ENCODE results near the gene NTN4.
"Not testable (repeated sequence)": the region's sequence is repeated elsewhere in the genome, so short reads cannot be mapped to it uniquely, and the experiment has no call there.

NTN4 gene

GRCh38 chr12:95663525-95663924, 127.0 kb downstream of the NTN4 start:
- DNase-seq (ENCODE audit: low read depth in 1 of 2, low spot score in 1 of 2), result no peak

GRCh38 chr12:95661360-95661759, 129.2 kb downstream of the NTN4 start:
- DNase-seq (ENCODE audit: low read depth in 1 of 2, low spot score in 1 of 2), result no peak

- no peak for DNase-seq (ENCODE audit: low read depth in 1 of 2, low spot score in 1 of 2)
These were observed 132.2 kb downstream of the NTN4 start for GRCh38 chr12:95658386-95658785.

GRCh38 chr12:95654665-95655064, 135.9 kb downstream of the NTN4 start:
- not testable (repeated sequence) for DNase-seq (ENCODE audit: low read depth in 1 of 2, low spot score in 1 of 2)

- no peak for DNase-seq (ENCODE audit: low read depth in 1 of 2, low spot score in 1 of 2)
These were observed 136.6 kb downstream of the NTN4 start for GRCh38 chr12:95653771-95654546.

GRCh38 chr12:95651681-95652080, 138.9 kb downstream of the NTN4 start:
- DNase-seq (ENCODE audit: low read depth in 1 of 2, low spot score in 1 of 2), result no peak

- no peak for DNase-seq (ENCODE audit: low read depth in 1 of 2, low spot score in 1 of 2)
These were observed 141.4 kb downstream of the NTN4 start for GRCh38 chr12:95648990-95649791.

- no peak for DNase-seq (ENCODE audit: low read depth in 1 of 2, low spot score in 1 of 2)
These were observed 143.8 kb downstream of the NTN4 start for GRCh38 chr12:95646781-95647190.

GRCh38 chr12:95643256-95643655, 147.3 kb downstream of the NTN4 start:
- no peak for DNase-seq (ENCODE audit: low read depth in 1 of 2, low spot score in 1 of 2)

GRCh38 chr12:95642583-95642982, 148.0 kb downstream of the NTN4 start:
- DNase-seq (ENCODE audit: low read depth in 1 of 2, low spot score in 1 of 2), result no peak

GRCh38 chr12:95641299-95641952, 149.1 kb downstream of the NTN4 start:
- DNase-seq (ENCODE audit: low read depth in 1 of 2, low spot score in 1 of 2), result no peak

GRCh38 chr12:95640516-95640915, 150.0 kb downstream of the NTN4 start:
- DNase-seq (ENCODE audit: low read depth in 1 of 2, low spot score in 1 of 2), result no peak

- no peak for DNase-seq (ENCODE audit: low read depth in 1 of 2, low spot score in 1 of 2)
These were observed 153.0 kb downstream of the NTN4 start for GRCh38 chr12:95637471-95638155.

- DNase-seq (ENCODE audit: low read depth in 1 of 2, low spot score in 1 of 2), result no peak
These were observed 153.6 kb downstream of the NTN4 start for GRCh38 chr12:95637010-95637409.

GRCh38 chr12:95634622-95635621, 155.6 kb downstream of the NTN4 start:
- no peak for DNase-seq (ENCODE audit: low read depth in 1 of 2, low spot score in 1 of 2)

GRCh38 chr12:95633732-95634465, 156.7 kb downstream of the NTN4 start:
- DNase-seq (ENCODE audit: low read depth in 1 of 2, low spot score in 1 of 2), result no peak

- no peak for DNase-seq (ENCODE audit: low read depth in 1 of 2, low spot score in 1 of 2)
These were observed 157.4 kb downstream of the NTN4 start for GRCh38 chr12:95633049-95633731.

- no peak for DNase-seq (ENCODE audit: low read depth in 1 of 2, low spot score in 1 of 2)
These were observed 160.1 kb downstream of the NTN4 start for GRCh38 chr12:95630496-95630895.

GRCh38 chr12:95629392-95629791, 161.2 kb downstream of the NTN4 start:
- no peak for DNase-seq (ENCODE audit: low read depth in 1 of 2, low spot score in 1 of 2)
